ENCODE data around the gene INVS. TPM values are rescaled to one million over a fixed set of nuclear protein-coding genes. Genes with fewer than 3 reads are reported as not detected.
"Not testable (repeated sequence)": the region's sequence is repeated elsewhere in the genome, so short reads cannot be mapped to it uniquely, and the experiment has no call there.

INVS gene
- polyA plus RNA-seq, 1 donor, result 11.8 TPM

- no peak for DNase-seq (ENCODE audit: low read depth)
Measured at GRCh38 chr9:100117316-100117715, 18.3 kb downstream of the INVS start.

GRCh38 chr9:100120286-100120685, 21.2 kb downstream of the INVS start:
- no peak for DNase-seq (ENCODE audit: low read depth)

- no peak for DNase-seq (ENCODE audit: low read depth)
Measured at GRCh38 chr9:100125236-100125635, 26.2 kb downstream of the INVS start.

- no peak for DNase-seq (ENCODE audit: low read depth)
Measured at GRCh38 chr9:100125910-100126309, 26.9 kb downstream of the INVS start.

GRCh38 chr9:100126423-100126822, 27.4 kb downstream of the INVS start:
- no peak for DNase-seq (ENCODE audit: low read depth)

- no peak for DNase-seq (ENCODE audit: low read depth)
Measured at GRCh38 chr9:100129772-100130171, 30.7 kb downstream of the INVS start.

GRCh38 chr9:100131216-100131615, 32.2 kb downstream of the INVS start:
- DNase-seq (ENCODE audit: low read depth), result peak; percentile 78

GRCh38 chr9:100131875-100132430, 32.9 kb downstream of the INVS start:
- DNase-seq (ENCODE audit: low read depth), result no peak

GRCh38 chr9:100134731-100135130, 35.7 kb downstream of the INVS start:
- no peak for DNase-seq (ENCODE audit: low read depth)

- DNase-seq (ENCODE audit: low read depth), result not testable (repeated sequence)
Measured at GRCh38 chr9:100136799-100137198, 37.8 kb downstream of the INVS start.

- not testable (repeated sequence) for DNase-seq (ENCODE audit: low read depth)
Measured at GRCh38 chr9:100140303-100140702, 41.3 kb downstream of the INVS start.

GRCh38 chr9:100141862-100142261, 42.8 kb downstream of the INVS start:
- DNase-seq (ENCODE audit: low read depth), result not testable (repeated sequence)

- not testable (repeated sequence) for DNase-seq (ENCODE audit: low read depth)
Measured at GRCh38 chr9:100145167-100145934, 46.3 kb downstream of the INVS start.

- not testable (repeated sequence) for DNase-seq (ENCODE audit: low read depth)
Measured at GRCh38 chr9:100145976-100146375, 46.9 kb downstream of the INVS start.

- DNase-seq (ENCODE audit: low read depth), result no peak
Measured at GRCh38 chr9:100150214-100150613, 51.2 kb downstream of the INVS start.

- no peak for DNase-seq (ENCODE audit: low read depth)
Measured at GRCh38 chr9:100160021-100160420, 61.0 kb downstream of the INVS start.

GRCh38 chr9:100167176-100167575, 68.1 kb downstream of the INVS start:
- no peak for DNase-seq (ENCODE audit: low read depth)

- DNase-seq (ENCODE audit: low read depth), result no peak
Measured at GRCh38 chr9:100167915-100168654, 69.0 kb downstream of the INVS start.

GRCh38 chr9:100170085-100170484, 71.0 kb downstream of the INVS start:
- no peak for DNase-seq (ENCODE audit: low read depth)

GRCh38 chr9:100170556-100170955, 71.5 kb downstream of the INVS start:
- DNase-seq (ENCODE audit: low read depth), result no peak

- no peak for DNase-seq (ENCODE audit: low read depth)
Measured at GRCh38 chr9:100186356-100186755, 87.3 kb downstream of the INVS start.

GRCh38 chr9:100190339-100190738, 91.3 kb downstream of the INVS start:
- no peak for DNase-seq (ENCODE audit: low read depth)

GRCh38 chr9:100191264-100191663, 92.2 kb downstream of the INVS start:
- no peak for DNase-seq (ENCODE audit: low read depth)
